Activated CD8-positive, alpha-beta memory T cell treated with anti-CD3 and anti-CD28 coated beads, Interleukin-2, amount 10 ng/mL, durations not matched to agents 7 days and 5 days (primary cell): ENCODE measurements around the gene ASXL1. TPM values are rescaled to one million over a fixed set of nuclear protein-coding genes. Genes with fewer than 3 reads are reported as not detected.

ENCODE experiments used
- ATAC-seq: fragments of 150-1000 bp; cut with Tn5 transposase; one replicate; pipeline ENCODE4 v1.10.0; 2021; ENCODE audit warnings: moderate library complexity
- CTCF ChIA-PET: fragments of 350-600 bp; sonication (Branson Sonifier 250); formaldehyde crosslinking; loops from one replicate; lab custom pipeline; 2021; ENCODE audit warnings: antibody characterized with exemption; lab: Charles Lee
- DNase-seq: peaks from one replicate; pipeline ENCODE4 v3.0.0-alpha.2; 2020
- H3K27ac Mint-ChIP-seq: one replicate; pipeline ENCODE4 v1.8.0; 2021; ENCODE audit warnings: mild to moderate bottlenecking, mixed read lengths
- H3K27me3 Mint-ChIP-seq: one replicate; pipeline ENCODE4 v1.8.0; 2021; ENCODE audit warnings: mixed read lengths
- H3K36me3 Mint-ChIP-seq: one replicate; pipeline ENCODE4 v1.8.0; 2021; ENCODE audit warnings: mild to moderate bottlenecking, mixed read lengths
- H3K4me1 Mint-ChIP-seq: one replicate; pipeline ENCODE4 v1.8.0; 2021; ENCODE audit warnings: mixed read lengths
- H3K4me3 Mint-ChIP-seq: one replicate; pipeline ENCODE4 v1.8.0; 2021; ENCODE audit warnings: mild to moderate bottlenecking, moderate library complexity, mixed read lengths
- H3K9me3 Mint-ChIP-seq: one replicate; pipeline ENCODE4 v1.8.0; 2022; ENCODE audit warnings: low read depth, mixed read lengths
- total RNA-seq, 2 experiments: library from RNA; stranded (reverse); gene quantifications; one replicate each; pipeline ENCODE4 v1.2.3, GENCODE V29; 2021

ASXL1 gene
- total RNA-seq, 2 experiments from 2014 or later: 134 to 135 TPM

GRCh38 chr20:32470025-32470861 is 112.1 kb downstream of the ASXL1 start:
- no peak overlapping the region for H3K27ac Mint-ChIP-seq
- no peak overlapping the region for H3K4me3 Mint-ChIP-seq
- no peaks in the 10 kb centered on the region for H3K4me1 Mint-ChIP-seq
- H3K9me3 Mint-ChIP-seq: no peaks in the 10 kb centered on the region
- CTCF ChIA-PET: interaction anchor here (1.5 kb wide), 1 partner anchor 11 kb away, joined by 3 read pairs; no protein-coding TSS in a partner anchor
- ATAC-seq (no peak), DNase-seq (no peak)
- H3K36me3 Mint-ChIP-seq: no peaks in the 10 kb centered on the region
- no peaks in the 10 kb centered on the region for H3K27me3 Mint-ChIP-seq

- no peaks in the 10 kb centered on the region for H3K36me3 Mint-ChIP-seq
- no peak for DNase-seq
- H3K27me3 Mint-ChIP-seq: no peaks in the 10 kb centered on the region
- ATAC-seq: no peak
- H3K27ac Mint-ChIP-seq: no peak overlapping the region
- no peaks in the 10 kb centered on the region for H3K4me1 Mint-ChIP-seq
- H3K4me3 Mint-ChIP-seq: no peak overlapping the region
- no peaks in the 10 kb centered on the region for H3K9me3 Mint-ChIP-seq
- CTCF ChIA-PET: interaction anchor here (1.5 kb wide), 1 partner anchor 10 kb away, joined by 3 read pairs; no protein-coding TSS in a partner anchor
Observed at GRCh38 chr20:32470940-32471339, 112.8 kb downstream of the ASXL1 start.

DNA sequence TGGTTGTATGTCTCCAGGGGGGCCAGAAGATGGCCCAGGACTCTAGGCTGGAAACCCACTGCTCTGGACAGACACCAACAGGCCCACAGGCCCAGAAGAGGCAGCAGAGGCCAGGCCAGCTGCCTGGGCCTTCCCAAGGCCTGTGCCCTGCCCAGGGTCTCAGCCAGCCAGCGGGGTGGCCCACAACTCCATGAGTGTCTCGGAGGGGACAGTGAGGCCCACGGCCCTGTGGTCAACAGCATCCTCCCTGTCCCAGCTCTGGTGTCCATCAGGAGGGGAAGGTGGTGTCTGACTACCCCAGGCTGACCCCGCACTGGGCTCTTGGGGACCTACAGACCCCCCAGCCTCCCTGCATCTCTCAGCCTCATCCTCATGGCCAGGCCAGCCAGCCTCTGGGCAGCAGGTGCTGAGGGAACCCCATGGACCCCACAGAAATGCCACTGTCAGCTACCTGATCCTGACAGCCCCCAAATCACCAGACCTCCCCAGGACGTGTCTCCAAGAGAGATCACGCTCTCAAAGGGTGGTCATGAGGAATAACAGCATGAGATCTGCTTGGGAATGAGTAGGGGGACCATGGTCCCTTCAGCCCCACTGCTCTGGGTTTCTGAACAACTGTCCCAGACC is 114.6 kb downstream of the ASXL1 start:
- DNase-seq: no peak
- H3K4me1 Mint-ChIP-seq: no peaks in the 10 kb centered on the region
- H3K9me3 Mint-ChIP-seq: no peaks in the 10 kb centered on the region
- no peaks in the 10 kb centered on the region for H3K27me3 Mint-ChIP-seq
- no peak for ATAC-seq
- H3K4me3 Mint-ChIP-seq: no peak overlapping the region
- no peaks in the 10 kb centered on the region for H3K36me3 Mint-ChIP-seq
- CTCF ChIA-PET: no interaction called here
- no peak overlapping the region for H3K27ac Mint-ChIP-seq

DNA sequence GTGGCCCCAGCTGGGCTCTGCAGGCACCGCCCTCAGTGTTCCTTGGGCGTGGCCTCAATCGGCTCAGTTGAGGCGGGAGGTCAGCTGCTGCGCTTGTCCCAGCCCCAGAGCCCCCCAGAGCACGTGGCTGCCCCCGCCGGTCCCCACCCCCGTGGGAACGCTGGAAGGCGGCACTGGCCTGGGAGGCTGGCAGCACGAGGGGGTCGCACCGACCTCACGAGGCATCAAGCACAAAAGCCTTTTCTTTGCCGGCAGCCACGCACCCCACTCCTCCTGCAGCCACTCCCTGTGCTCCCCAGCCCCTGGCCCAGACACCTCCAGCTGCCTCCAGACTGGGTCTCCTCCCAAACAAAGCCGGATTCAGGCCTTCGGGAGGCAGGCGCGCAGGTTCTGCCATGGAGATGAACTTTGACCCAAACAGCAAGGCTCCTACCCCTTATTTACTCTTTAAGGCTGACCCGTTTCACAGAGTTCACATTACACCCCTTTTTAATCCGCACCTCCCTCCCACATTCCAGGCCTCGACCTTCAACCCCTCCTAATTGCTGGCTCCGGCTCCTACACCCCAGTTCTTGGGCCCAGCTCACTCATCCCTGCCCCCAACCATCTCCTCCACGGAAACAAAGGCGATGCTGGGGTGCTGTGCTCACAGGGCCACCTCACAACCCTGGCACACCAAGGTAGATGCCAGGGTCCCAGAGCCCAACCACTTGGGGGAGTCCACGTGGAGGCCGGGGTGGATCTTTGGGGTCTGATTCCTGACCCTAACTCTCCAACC is 115.3 kb downstream of the ASXL1 start:
- H3K4me1 Mint-ChIP-seq: no peaks in the 10 kb centered on the region
- H3K27me3 Mint-ChIP-seq: no peaks in the 10 kb centered on the region
- H3K27ac Mint-ChIP-seq: no peak overlapping the region
- H3K9me3 Mint-ChIP-seq: no peaks in the 10 kb centered on the region
- DNase-seq (no peak), ATAC-seq (no peak)
- H3K4me3 Mint-ChIP-seq: no peak overlapping the region
- CTCF ChIA-PET: no interaction called here
- H3K36me3 Mint-ChIP-seq: no peaks in the 10 kb centered on the region

DNA sequence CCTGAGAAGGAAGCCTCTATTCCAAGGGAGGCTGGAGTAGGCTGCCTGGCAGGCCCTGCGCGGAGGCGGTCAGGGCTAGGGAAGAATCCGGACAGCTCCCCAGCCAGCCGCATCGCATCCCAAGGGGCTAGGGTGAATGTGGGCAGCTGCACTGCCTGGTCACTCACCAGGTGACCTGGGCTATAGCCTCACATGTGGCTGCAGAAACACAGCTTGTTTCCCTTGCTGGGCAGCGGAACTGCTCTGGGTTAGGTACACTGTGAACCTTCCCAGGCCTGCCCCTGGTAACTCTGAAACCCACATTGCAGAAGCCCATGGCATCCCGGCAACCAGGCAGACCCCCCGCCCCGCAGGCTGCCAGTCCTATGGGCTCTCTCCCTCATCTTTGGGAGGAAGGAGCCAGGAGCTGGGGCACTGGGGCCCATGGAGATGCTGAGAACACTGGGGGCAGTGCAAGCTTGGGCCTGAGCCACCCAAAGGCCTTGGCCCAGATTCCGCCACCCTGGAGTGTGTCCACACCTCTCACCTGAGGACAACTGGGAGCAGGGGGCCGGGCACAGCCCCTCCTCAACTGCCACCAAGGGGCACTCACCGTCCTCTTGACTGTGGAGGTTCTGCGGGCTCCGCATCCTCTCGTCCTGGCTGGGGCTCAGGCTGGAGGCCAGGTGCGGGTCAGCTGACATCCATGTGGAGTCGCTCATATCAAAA is 116.0 kb downstream of the ASXL1 start:
- no peaks in the 10 kb centered on the region for H3K9me3 Mint-ChIP-seq
- no peak for DNase-seq
- H3K27me3 Mint-ChIP-seq: no peaks in the 10 kb centered on the region
- no peaks in the 10 kb centered on the region for H3K4me1 Mint-ChIP-seq
- no peaks in the 10 kb centered on the region for H3K36me3 Mint-ChIP-seq
- H3K27ac Mint-ChIP-seq: no peak overlapping the region
- ATAC-seq: no peak
- CTCF ChIA-PET: no interaction called here
- no peak overlapping the region for H3K4me3 Mint-ChIP-seq

GRCh38 chr20:32474717-32474966 is 116.5 kb downstream of the ASXL1 start:
- CTCF ChIA-PET: no interaction called here
- no peaks in the 10 kb centered on the region for H3K36me3 Mint-ChIP-seq
- H3K27ac Mint-ChIP-seq: no peak overlapping the region

GRCh38 chr20:32474967-32475811 is 117.1 kb downstream of the ASXL1 start:
- H3K36me3 Mint-ChIP-seq: no peaks in the 10 kb centered on the region
- CTCF ChIA-PET: no interaction called here
- no peak overlapping the region for H3K4me3 Mint-ChIP-seq
- ATAC-seq (no peak), DNase-seq (no peak)
- no peaks in the 10 kb centered on the region for H3K9me3 Mint-ChIP-seq
- no peaks in the 10 kb centered on the region for H3K4me1 Mint-ChIP-seq
- H3K27ac Mint-ChIP-seq: no peak overlapping the region
- H3K27me3 Mint-ChIP-seq: no peaks in the 10 kb centered on the region

More at GRCh38 chr20:32474717-32474966, 116.5 kb downstream of the ASXL1 start:
- Mint-ChIP-seq H3K4me1 (no peaks in the 10 kb centered on the region), H3K9me3 (no peaks in the 10 kb centered on the region), H3K27me3 (no peaks in the 10 kb centered on the region), H3K4me3 (no peak overlapping the region)
- no peak for ATAC-seq
- DNase-seq: no peak

DNA sequence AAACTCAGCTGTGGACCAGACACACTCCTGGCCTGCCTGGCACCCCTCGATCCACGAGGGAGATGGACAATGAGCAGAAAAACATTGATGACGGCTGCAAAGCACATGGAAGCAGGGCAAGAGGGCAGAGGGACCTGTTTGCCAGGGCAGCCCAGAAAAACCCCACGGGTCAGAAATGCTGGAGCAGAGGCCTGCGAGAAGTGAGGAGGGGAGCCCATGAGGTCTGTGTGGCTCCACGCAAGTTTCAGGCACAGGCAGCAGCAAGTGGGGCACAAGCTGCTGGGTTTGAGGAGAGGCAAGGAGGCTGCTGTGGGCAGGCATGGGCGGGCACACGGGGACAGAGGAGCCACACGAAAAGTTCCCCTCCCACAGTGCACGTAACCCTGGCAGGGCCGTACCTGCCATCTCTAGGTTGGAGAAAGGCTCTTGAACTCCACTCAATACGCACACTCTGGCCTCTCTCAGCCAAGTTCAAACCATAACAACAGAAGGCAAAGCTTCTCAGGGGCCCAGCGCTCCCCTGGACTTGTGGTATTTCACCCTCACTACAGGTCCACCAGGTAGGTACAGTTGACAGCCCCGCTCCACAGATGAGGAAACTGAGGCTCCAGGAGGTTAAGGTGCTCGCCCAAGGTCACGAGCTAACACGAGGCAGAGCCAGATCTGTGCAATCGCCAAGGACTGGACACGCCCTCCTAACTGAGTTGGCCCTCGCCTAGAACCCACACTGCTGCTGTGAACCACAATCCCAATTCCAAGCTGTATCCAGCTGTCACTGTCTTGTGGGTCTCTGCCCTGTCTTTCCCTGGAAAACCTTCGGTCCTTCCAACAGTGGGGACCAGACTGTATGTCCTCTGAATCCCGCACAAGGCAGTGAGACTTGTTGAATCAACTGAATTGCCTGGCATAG is 118.8 kb downstream of the ASXL1 start:
- no peaks in the 10 kb centered on the region for H3K36me3 Mint-ChIP-seq
- H3K27ac Mint-ChIP-seq: no peak overlapping the region
- CTCF ChIA-PET: no interaction called here
- H3K4me1 Mint-ChIP-seq: peaks cover 1% of the 10 kb centered on the region
- no peaks in the 10 kb centered on the region for H3K27me3 Mint-ChIP-seq
- no peak for DNase-seq
- no peaks in the 10 kb centered on the region for H3K9me3 Mint-ChIP-seq
- no peak overlapping the region for H3K4me3 Mint-ChIP-seq
- no peak for ATAC-seq

- Mint-ChIP-seq H3K27me3 (no peaks in the 10 kb centered on the region), H3K9me3 (no peaks in the 10 kb centered on the region), H3K4me1 (peaks cover 5% of the 10 kb centered on the region), H3K36me3 (no peaks in the 10 kb centered on the region), H3K27ac (peak overlapping the region; percentile 17), H3K4me3 (no peak overlapping the region)
- CTCF ChIA-PET: no interaction called here
- ATAC-seq: no peak
- DNase-seq: no peak
Observed at GRCh38 chr20:32477594-32478512, 119.7 kb downstream of the ASXL1 start.

DNA sequence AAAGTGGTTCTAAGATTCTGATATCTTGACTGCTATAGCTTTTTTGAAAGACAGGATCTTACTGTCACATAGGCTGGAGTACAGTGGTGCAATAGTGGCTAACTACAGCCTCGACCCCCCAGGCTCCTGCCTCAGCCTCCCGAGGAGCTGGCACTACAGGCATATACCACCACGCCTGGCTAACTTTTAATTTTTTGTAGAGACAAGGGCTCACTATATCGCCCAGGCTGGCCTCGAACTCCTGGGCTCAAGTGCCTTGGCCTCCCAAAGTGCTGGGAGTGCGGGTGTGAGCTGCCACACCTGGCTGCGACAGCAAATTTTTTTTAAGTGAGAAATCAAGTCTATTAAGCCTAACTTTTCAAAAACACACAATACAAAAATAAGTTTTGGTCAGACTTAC is 120.4 kb downstream of the ASXL1 start:
- no peak for ATAC-seq
- CTCF ChIA-PET: no interaction called here

DNA sequence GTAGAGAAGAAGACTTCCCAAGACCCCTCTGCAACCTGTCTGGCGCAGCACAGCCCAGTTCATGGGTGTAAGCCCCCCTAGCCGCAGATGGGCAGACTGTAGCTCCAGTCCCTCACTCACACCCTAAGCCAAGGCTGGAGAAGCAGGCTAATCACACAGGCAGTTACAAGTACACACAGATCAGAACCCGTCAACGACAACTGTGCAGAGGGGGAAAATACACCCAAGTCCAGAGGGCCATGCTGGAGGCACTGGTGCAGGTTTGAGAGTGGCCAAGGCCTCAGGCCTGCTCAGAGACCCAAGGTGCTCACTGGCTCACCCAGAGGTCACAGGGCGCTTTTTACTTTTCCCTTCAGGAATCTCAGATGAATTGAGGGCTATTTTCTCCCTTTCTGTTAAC is 120.9 kb downstream of the ASXL1 start:
- H3K27me3 Mint-ChIP-seq: no peaks in the 10 kb centered on the region
- DNase-seq (no peak), ATAC-seq (no peak)
- no peaks in the 10 kb centered on the region for H3K36me3 Mint-ChIP-seq
- peaks cover 5% of the 10 kb centered on the region for H3K4me1 Mint-ChIP-seq
- H3K27ac Mint-ChIP-seq: no peak overlapping the region
- no peaks in the 10 kb centered on the region for H3K9me3 Mint-ChIP-seq
- CTCF ChIA-PET: no interaction called here
- H3K4me3 Mint-ChIP-seq: no peak overlapping the region

More for the DNA sequence above, 120.4 kb downstream of the ASXL1 start:
- H3K4me1 Mint-ChIP-seq: peaks cover 5% of the 10 kb centered on the region
- H3K9me3 Mint-ChIP-seq: no peaks in the 10 kb centered on the region
- no peaks in the 10 kb centered on the region for H3K36me3 Mint-ChIP-seq
- no peak for DNase-seq
- no peak overlapping the region for H3K4me3 Mint-ChIP-seq
- no peak overlapping the region for H3K27ac Mint-ChIP-seq
- H3K27me3 Mint-ChIP-seq: no peaks in the 10 kb centered on the region
